HepG2 (cell line): Measurements from ENCODE around the gene HOXC10. TPM values are rescaled to one million over a fixed set of nuclear protein-coding genes. Genes with fewer than 3 reads are reported as not detected.
A peak's percentile ranks its signal among the peaks of the same experiment; 100 is the strongest.

Source experiments
- ATAC-seq: fragments of 200-7000 bp; cut with Tn5 transposase; 3 replicates; pipeline ENCODE4 v1.9.1; 2020; ENCODE audit warnings: mild to moderate bottlenecking, moderate library complexity
- BruUV-seq: library from RNA; stranded (reverse); fragments of 400-500 nt; replicated peaks from 2 replicates; lab custom pipeline; 2021; lab: Mats Ljungman, UMichigan
- CTCF ChIA-PET: fragments of 300-600 bp; formaldehyde crosslinking; extraction: SDS; loops from one replicate; lab custom pipeline; 2021; ENCODE audit warnings: low total read pairs, inconsistent platforms, low intra/inter-chr PET ratio; lab: Yijun Ruan, JAX
- POLR2A ChIA-PET: fragments of 350-600 bp; sonication (Branson Sonifier 250); formaldehyde crosslinking; loops from one replicate; lab custom pipeline; 2020; ENCODE audit warnings: antibody characterized with exemption, inconsistent platforms; lab: Yijun Ruan, JAX
- DNase-seq: peaks from one replicate; pipeline ENCODE4 v3.0.0-alpha.2; 2015; ENCODE audit warnings: low spot score
- FAIRE-seq: peaks from 3 replicates; lab custom pipeline; 2011; peaks lifted over from hg19 to GRCh38; lab: Jason Lieb, UNC
- H2AFZ ChIP-seq: one replicate; pipeline ENCODE4 v1.6.1; 2011; ENCODE audit warnings: low read length, inconsistent platforms
- H3K27ac ChIP-seq: fragments of 300-600 bp; 3 replicates; pipeline ENCODE4 v1.8.0; 2011; ENCODE audit warnings: mixed run types, mild to moderate bottlenecking, mixed read lengths, low read length, inconsistent platforms; ENCODE audit not compliant: insufficient read depth; ENCODE audit errors: extremely low read length
- H3K27me3 ChIP-seq, 2 experiments: fragments of 200-600 bp in 1 of 2; 2 replicates in 1 of 2; 3 replicates in 1 of 2; pipeline versions ENCODE4 v1.6.0 to v1.8.0; 2011; ENCODE audit warnings: low read length in 2 of 2, mild to moderate bottlenecking in 2 of 2, moderate library complexity in 2 of 2, inconsistent platforms in 1 of 2; ENCODE audit not compliant: insufficient read depth in 2 of 2, control insufficient read depth in 1 of 2
- H3K36me3 ChIP-seq, 2 experiments: fragments of 200-600 bp in 1 of 2; replicated peaks in 1 of 2; 2 replicates in 1 of 2; 3 replicates in 1 of 2; pipeline versions ENCODE4 v1.5.1 to v1.8.0; 2011; ENCODE audit warnings: low read length in 2 of 2, inconsistent platforms in 1 of 2; ENCODE audit not compliant: insufficient read depth in 2 of 2, control insufficient read depth in 1 of 2
- H3K4me1 ChIP-seq: 2 replicates; pipeline ENCODE4 v1.5.1; 2012; ENCODE audit warnings: low read length, inconsistent platforms; ENCODE audit not compliant: insufficient read depth
- H3K4me2 ChIP-seq: 2 replicates; pipeline ENCODE4 v1.6.0; 2011; ENCODE audit warnings: low read depth, low read length, inconsistent platforms
- H3K4me3 ChIP-seq, 3 experiments: fragments of 200-600 bp in 1 of 3; sonication (generic), shearing (Covaris generic) in 1 of 3; replicated peaks in 1 of 3; 2 replicates each; pipeline ENCODE4 v1.5.1; 2011 to 2016; ENCODE audit warnings: low read length in 3 of 3, inconsistent platforms in 2 of 3, low read depth in 2 of 3, mild to moderate bottlenecking in 2 of 3, control low read depth in 1 of 3, mixed read lengths in 1 of 3; ENCODE audit not compliant: insufficient read depth in 1 of 3
- H3K79me2 ChIP-seq: one replicate; pipeline ENCODE4 v1.6.1; 2011; ENCODE audit warnings: low read length, inconsistent platforms; ENCODE audit not compliant: insufficient read depth
- H3K9ac ChIP-seq: 2 replicates; pipeline ENCODE4 v1.6.0; 2011; ENCODE audit warnings: mild to moderate bottlenecking, low read depth, low read length, inconsistent platforms; ENCODE audit not compliant: insufficient read depth
- H3K9me3 ChIP-seq: 2 replicates; pipeline ENCODE4 v1.5.1; 2012; ENCODE audit warnings: mild to moderate bottlenecking, low read length
- H4K20me1 ChIP-seq: 2 replicates; pipeline ENCODE4 v1.6.0; 2011; ENCODE audit warnings: inconsistent platforms, mild to moderate bottlenecking, low read length, moderate library complexity; ENCODE audit not compliant: insufficient read depth
- CCAR2 ChIP-seq: fragments of 200-400 bp; formaldehyde crosslinking; optimal IDR thresholded peaks from 2 replicates; pipeline ENCODE3; 2018; ENCODE audit warnings: low read depth, mild to moderate bottlenecking, low read length, moderate library complexity
- HCFC1 ChIP-seq: fragments of 150-350 bp; IDR thresholded peaks from 2 replicates; pipeline ENCODE4 v1.6.1; 2014; ENCODE audit warnings: low read depth, low read length
- POLR2A ChIP-seq, 2 experiments: IDR thresholded peaks; 2 replicates each; pipeline ENCODE4 v1.6.1; 2011; ENCODE audit warnings: low read depth in 2 of 2, low read length in 2 of 2, mild to moderate bottlenecking in 1 of 2, moderate library complexity in 1 of 2; ENCODE audit not compliant: insufficient read depth in 1 of 2
- ZFP36L2 ChIP-seq: sonication (generic); formaldehyde crosslinking; IDR thresholded peaks from 2 replicates; pipeline ENCODE4 v1.4.0; 2020; ENCODE audit warnings: missing genetic modification reagents
- ZNF292 ChIP-seq: sonication (generic); formaldehyde crosslinking; IDR thresholded peaks from 2 replicates; pipeline ENCODE4 v1.8.1; 2022; ENCODE audit warnings: mild to moderate bottlenecking, low read depth, missing genetic modification reagents, borderline replicate concordance
- ZNF337 ChIP-seq: sonication (generic); formaldehyde crosslinking; IDR thresholded peaks from 2 replicates; pipeline ENCODE4 v1.5.1; 2020; ENCODE audit warnings: missing genetic modification reagents, low read depth, mild to moderate bottlenecking, borderline replicate concordance
- ZNF644 ChIP-seq: IDR thresholded peaks from 2 replicates; pipeline ENCODE4 v1.6.1; 2016; ENCODE audit warnings: low read depth
- ZNF674 ChIP-seq: sonication (generic); formaldehyde crosslinking; IDR thresholded peaks from 2 replicates; pipeline ENCODE4 v1.5.0; 2020; ENCODE audit warnings: low read depth, mild to moderate bottlenecking, missing genetic modification reagents
- ZNF768 ChIP-seq: sonication (generic); formaldehyde crosslinking; IDR thresholded peaks from 2 replicates; pipeline ENCODE4 v1.4.0; 2020; ENCODE audit warnings: missing genetic modification reagents
- ZSCAN20 ChIP-seq: sonication (generic); formaldehyde crosslinking; IDR thresholded peaks from 2 replicates; pipeline ENCODE4 v1.4.0; 2020; ENCODE audit warnings: missing genetic modification reagents, mild to moderate bottlenecking, borderline replicate concordance
- WGBS: methylation state at CpG from one replicate; pipeline ENCODE4 v1.1.6; 2017; ENCODE audit warnings: low lambda C conversion rate; 5-methylcytosine and 5-hydroxymethylcytosine counted together
- in situ Hi-C: cut with HindIII; loops from 2 replicates; pipeline ENCODE4 v1.10.0; 2017; ENCODE audit warnings: low pct_unique_long_range_greater_than_20kb; ENCODE audit not compliant: extremely low pct_ligation_motif_present
- intact Hi-C: fragments of 100-400 bp; cut with micrococcal nuclease; formaldehyde crosslinking; loops from one replicate; pipeline ENCODE4 v1.10.0; 2022; ENCODE audit not compliant: unreplicated experiment
- polyA plus RNA-seq, 8 experiments: library from polyadenylated mRNA; depleted of rRNA in 3 of 8; stranded (reverse) in 7 of 8; unstranded in 1 of 8; fragments of >200 nt; fragmentation: Illumina TruSeq in 4 of 8; extraction: Trizol in 4 of 8; gene quantifications; 2 replicates each; pipeline versions ENCODE4 v1.2.1 to v1.2.3, GENCODE V29; 2011 to 2016; ENCODE audit warnings: low read depth in 4 of 8, missing spikeins in 1 of 8, mixed read lengths in 1 of 8; ENCODE audit not compliant: insufficient read depth in 1 of 8
- total RNA-seq, 5 experiments: library from RNA; depleted of rRNA; stranded (reverse); fragments of >200 nt; fragmentation: Illumina TruSeq; extraction: Trizol; gene quantifications; 2 replicates each; pipeline ENCODE4 v1.2.3, GENCODE V29; 2016; ENCODE audit warnings: low read depth in 1 of 5
- TF ChIP-seq, protein P1 (sequence below): sonication (generic); formaldehyde crosslinking; IDR thresholded peaks from 2 replicates; pipeline ENCODE4 v1.4.0; 2020; ENCODE audit warnings: missing genetic modification reagents
- TF ChIP-seq, protein P2 (sequence below): sonication (generic); formaldehyde crosslinking; IDR thresholded peaks from 2 replicates; pipeline ENCODE4 v1.5.0; 2020; ENCODE audit warnings: missing genetic modification reagents
- TF ChIP-seq, protein P3 (sequence below): sonication (generic); formaldehyde crosslinking; IDR thresholded peaks from 2 replicates; pipeline ENCODE4 v1.5.0; 2020; ENCODE audit warnings: missing genetic modification reagents, mild to moderate bottlenecking, borderline replicate concordance

HOXC10 gene
- total and polyA plus RNA-seq, 2 of the 13 experiments (the other 11 are each of a cell fraction or from before 2014, with no cell fraction given), result not detected

DNA sequence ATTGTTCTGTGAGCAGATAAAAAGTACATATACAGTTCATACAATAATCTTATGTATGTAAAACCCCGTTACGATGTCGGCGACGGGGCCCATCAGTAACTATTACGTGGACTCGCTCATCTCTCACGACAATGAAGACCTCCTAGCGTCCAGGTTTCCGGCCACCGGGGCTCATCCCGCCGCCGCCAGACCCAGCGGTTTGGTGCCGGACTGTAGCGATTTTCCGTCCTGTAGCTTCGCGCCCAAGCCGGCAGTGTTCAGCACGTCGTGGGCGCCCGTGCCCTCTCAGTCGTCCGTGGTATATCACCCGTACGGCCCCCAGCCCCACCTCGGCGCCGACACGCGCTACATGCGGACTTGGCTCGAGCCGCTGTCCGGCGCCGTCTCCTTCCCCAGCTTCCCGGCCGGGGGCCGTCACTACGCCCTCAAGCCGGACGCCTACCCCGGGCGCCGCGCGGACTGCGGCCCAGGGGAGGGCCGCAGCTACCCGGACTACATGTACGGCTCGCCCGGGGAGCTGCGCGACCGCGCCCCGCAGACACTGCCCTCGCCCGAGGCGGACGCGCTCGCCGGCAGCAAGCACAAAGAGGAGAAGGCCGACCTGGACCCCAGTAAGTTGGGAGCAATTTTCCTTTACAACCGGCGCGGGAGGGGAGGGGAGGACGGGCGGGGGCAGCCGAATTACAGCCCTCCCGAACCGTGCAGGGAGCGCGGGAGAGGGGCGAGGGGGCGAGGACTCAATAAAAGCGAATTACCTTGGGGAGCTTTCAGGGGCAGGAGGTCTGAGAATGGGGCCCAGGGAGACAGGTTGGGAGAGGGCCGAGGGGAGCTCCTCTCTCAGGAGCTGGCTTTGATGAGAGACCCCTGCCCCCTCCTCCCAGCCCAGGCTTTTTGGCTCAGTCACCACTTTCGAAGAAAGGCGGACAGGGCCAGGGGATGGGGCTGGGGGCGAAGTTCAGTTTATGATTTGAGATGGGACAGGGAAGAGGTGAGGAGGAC is 15.5 kb downstream of the HOXC10 start, which contains the start of gene HOXC9 (continued):
- TF ChIP-seq, protein P1, sequence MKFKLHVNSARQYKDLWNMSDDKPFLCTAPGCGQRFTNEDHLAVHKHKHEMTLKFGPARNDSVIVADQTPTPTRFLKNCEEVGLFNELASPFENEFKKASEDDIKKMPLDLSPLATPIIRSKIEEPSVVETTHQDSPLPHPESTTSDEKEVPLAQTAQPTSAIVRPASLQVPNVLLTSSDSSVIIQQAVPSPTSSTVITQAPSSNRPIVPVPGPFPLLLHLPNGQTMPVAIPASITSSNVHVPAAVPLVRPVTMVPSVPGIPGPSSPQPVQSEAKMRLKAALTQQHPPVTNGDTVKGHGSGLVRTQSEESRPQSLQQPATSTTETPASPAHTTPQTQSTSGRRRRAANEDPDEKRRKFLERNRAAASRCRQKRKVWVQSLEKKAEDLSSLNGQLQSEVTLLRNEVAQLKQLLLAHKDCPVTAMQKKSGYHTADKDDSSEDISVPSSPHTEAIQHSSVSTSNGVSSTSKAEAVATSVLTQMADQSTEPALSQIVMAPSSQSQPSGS (CRISPR knock-in tag), result no peak

DNA sequence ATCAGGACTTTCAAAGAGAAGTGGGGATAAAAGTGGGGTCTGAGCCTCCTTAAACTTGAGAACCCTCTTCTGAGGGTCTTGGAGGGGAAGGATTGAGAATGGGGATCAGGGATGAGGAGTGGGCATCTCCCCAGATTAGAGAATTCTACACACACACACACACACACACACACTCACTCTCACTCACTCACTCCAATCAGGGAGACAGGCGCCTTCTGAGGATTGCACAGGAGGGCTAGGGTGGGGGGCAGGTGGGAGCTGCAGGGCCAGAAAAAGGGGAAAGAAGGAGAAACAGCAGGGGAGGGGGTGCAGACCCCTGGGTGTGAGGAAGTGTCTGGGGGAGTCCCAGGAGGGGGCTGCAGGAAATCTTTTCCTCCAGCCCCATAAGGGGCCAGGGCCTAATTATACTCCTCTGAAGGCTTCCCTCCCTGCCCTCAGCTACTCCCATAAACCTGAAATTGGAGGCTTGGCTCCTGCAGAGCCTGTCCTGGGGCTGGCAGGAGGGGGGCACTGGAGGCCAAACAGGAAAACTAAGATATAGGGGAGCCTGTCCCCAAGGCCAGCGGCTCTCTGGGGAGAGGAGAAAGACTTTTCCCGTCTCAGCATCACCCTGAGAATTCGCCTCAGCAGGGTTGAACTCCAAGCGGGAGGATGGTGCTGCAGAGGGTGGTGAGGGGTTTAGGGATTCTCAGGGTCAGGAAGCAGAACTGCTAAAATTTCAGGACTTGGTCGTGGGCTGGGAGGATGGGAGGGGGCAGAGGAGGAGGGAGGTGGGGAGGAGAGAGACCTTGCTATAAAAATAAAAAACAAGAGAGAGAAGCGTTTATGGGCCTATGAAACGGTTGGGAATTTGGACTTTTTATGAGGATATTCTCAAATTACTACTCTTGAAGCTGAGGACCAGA is 16.6 kb downstream of the HOXC10 start:
- no peaks in the 10 kb centered on the region for H3K79me2 ChIP-seq
- H4K20me1 ChIP-seq, result no peaks in the 10 kb centered on the region
- H3K9ac ChIP-seq, result no peak overlapping the region
- WGBS, result 47% methylated on average over 8 of the region's 8 CpGs
- peaks cover 16 to 86% of the 10 kb centered on the region in 2 experiments; a peak in 4 of 5 replicates for H3K27me3 ChIP-seq
- H3K4me1 ChIP-seq, result peaks cover 27% of the 10 kb centered on the region
- peak overlapping the region; percentile 80; the same call in 1 of the 2 replicates for H3K4me2 ChIP-seq
- H2AFZ ChIP-seq, result no peak overlapping the region
- FAIRE-seq (no peak), DNase-seq (no peak), ATAC-seq (no peak)
- ChIA-PET CTCF (no interaction called here), POLR2A (no interaction called here)
- intact Hi-C loops (loop anchor here (10.0 kb wide), 1 partner anchor 363 kb away; the partner anchor contains the start of gene GPR84), in situ Hi-C loops (no loop called here)
- H3K9me3 ChIP-seq, result no peaks in the 10 kb centered on the region
- no peak overlapping the region for H3K4me3 ChIP-seq
- no peaks in the 10 kb centered on the region for H3K36me3 ChIP-seq
- H3K27ac ChIP-seq, result no peak overlapping the region
- no TSS peak for BruUV-seq
- no peak for TF ChIP-seq ZNF674
- no peak for TF ChIP-seq ZNF337 (CRISPR knock-in tag)
- TF ChIP-seq ZSCAN20 (CRISPR knock-in tag), result no peak
- TF ChIP-seq ZFP36L2, result no peak
- TF ChIP-seq, protein P2, sequence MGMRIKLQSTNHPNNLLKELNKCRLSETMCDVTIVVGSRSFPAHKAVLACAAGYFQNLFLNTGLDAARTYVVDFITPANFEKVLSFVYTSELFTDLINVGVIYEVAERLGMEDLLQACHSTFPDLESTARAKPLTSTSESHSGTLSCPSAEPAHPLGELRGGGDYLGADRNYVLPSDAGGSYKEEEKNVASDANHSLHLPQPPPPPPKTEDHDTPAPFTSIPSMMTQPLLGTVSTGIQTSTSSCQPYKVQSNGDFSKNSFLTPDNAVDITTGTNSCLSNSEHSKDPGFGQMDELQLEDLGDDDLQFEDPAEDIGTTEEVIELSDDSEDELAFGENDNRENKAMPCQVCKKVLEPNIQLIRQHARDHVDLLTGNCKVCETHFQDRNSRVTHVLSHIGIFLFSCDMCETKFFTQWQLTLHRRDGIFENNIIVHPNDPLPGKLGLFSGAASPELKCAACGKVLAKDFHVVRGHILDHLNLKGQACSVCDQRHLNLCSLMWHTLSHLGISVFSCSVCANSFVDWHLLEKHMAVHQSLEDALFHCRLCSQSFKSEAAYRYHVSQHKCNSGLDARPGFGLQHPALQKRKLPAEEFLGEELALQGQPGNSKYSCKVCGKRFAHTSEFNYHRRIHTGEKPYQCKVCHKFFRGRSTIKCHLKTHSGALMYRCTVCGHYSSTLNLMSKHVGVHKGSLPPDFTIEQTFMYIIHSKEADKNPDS (CRISPR knock-in tag), result no peak
- no peak for TF ChIP-seq CCAR2
- no peak for TF ChIP-seq ZNF292 (CRISPR knock-in tag)
- no peak for TF ChIP-seq ZNF768 (CRISPR knock-in tag)
- TF ChIP-seq HCFC1, result no peak
- TF ChIP-seq, protein P3, sequence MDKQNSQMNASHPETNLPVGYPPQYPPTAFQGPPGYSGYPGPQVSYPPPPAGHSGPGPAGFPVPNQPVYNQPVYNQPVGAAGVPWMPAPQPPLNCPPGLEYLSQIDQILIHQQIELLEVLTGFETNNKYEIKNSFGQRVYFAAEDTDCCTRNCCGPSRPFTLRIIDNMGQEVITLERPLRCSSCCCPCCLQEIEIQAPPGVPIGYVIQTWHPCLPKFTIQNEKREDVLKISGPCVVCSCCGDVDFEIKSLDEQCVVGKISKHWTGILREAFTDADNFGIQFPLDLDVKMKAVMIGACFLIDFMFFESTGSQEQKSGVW (CRISPR knock-in tag), result no peak
- no peak for TF ChIP-seq ZNF644 (CRISPR knock-in tag)
- TF ChIP-seq POLR2A (IDR thresholded peaks at IDR 0.05; ENCODE audit: insufficient read depth in 1 of 2, low read depth in 2 of 2, low read length in 2 of 2), result no peak
